Panc1 (cell line): ENCODE data around the gene KRT12. TPM values are rescaled to one million over a fixed set of nuclear protein-coding genes. Genes with fewer than 3 reads are reported as not detected.

Source experiments
- ATAC-seq: fragments of 200-7000 bp; cut with Tn5 transposase; 2 replicates; pipeline ENCODE4 v1.9.1; 2020; ENCODE audit warnings: mild to moderate bottlenecking, moderate library complexity
- BruUV-seq: library from RNA; stranded (reverse); fragments of 400-500 nt; replicated peaks from 2 replicates; lab custom pipeline; 2021; lab: Mats Ljungman, UMichigan
- CTCF ChIA-PET: fragments of 300-600 bp; sonication (Branson Sonifier 250); formaldehyde crosslinking; loops from one replicate; lab custom pipeline; 2022; ENCODE audit warnings: antibody characterized with exemption; lab: Charles Lee
- POLR2A ChIA-PET: fragments of 300-600 bp; sonication (Branson Sonifier 250); formaldehyde crosslinking; loops from one replicate; lab custom pipeline; 2022; ENCODE audit warnings: antibody characterized with exemption; lab: Charles Lee
- DNase-seq: peaks from one replicate; pipeline ENCODE4 v3.0.0-alpha.2; 2010; ENCODE audit warnings: low read depth, low spot score
- H3K27ac ChIP-seq: 2 replicates; pipeline ENCODE4 v1.5.1; 2011; ENCODE audit warnings: mild to moderate bottlenecking, low read length, inconsistent platforms
- H3K27me3 ChIP-seq: fragments of 200-500 bp; sonication (Bioruptor generic); 2 replicates; pipeline ENCODE4 v1.6.0; 2014; ENCODE audit warnings: low read length, inconsistent platforms; ENCODE audit not compliant: control insufficient read depth, insufficient read depth
- H3K36me3 ChIP-seq: fragments of 200-500 bp; sonication (Bioruptor generic); 2 replicates; pipeline ENCODE4 v1.5.1; 2014; ENCODE audit warnings: inconsistent platforms, mild to moderate bottlenecking, low read length, moderate library complexity; ENCODE audit not compliant: control insufficient read depth, insufficient read depth
- H3K4me1 ChIP-seq: 2 replicates; pipeline ENCODE4 v1.5.1; 2011; ENCODE audit warnings: inconsistent platforms, mild to moderate bottlenecking, low read length, moderate library complexity; ENCODE audit not compliant: control insufficient read depth, insufficient read depth
- H3K4me3 ChIP-seq, 2 experiments: 2 replicates each; pipeline ENCODE4 v1.5.1; 2011 to 2012; ENCODE audit warnings: low read depth in 2 of 2, low read length in 2 of 2, mild to moderate bottlenecking in 2 of 2, inconsistent platforms in 1 of 2, moderate library complexity in 1 of 2
- H3K9me3 ChIP-seq: fragments of 200-500 bp; sonication (Bioruptor generic); 2 replicates; pipeline ENCODE4 v1.5.1; 2014; ENCODE audit warnings: low read depth, mild to moderate bottlenecking, inconsistent platforms, low read length, moderate library complexity; ENCODE audit not compliant: control insufficient read depth, insufficient read depth
- POLR2AphosphoS5 ChIP-seq: IDR thresholded peaks from 2 replicates; pipeline ENCODE4 v1.6.1; 2012; ENCODE audit warnings: mild to moderate bottlenecking, low read depth, low read length, moderate library complexity
- SIN3A ChIP-seq: IDR thresholded peaks from 2 replicates; pipeline ENCODE4 v1.6.1; 2012; ENCODE audit warnings: low read depth, mild to moderate bottlenecking, low read length, moderate library complexity, borderline replicate concordance; ENCODE audit not compliant: insufficient read depth
- TCF7L2 ChIP-seq: IDR thresholded peaks from 2 replicates; pipeline ENCODE4 v1.6.1; 2011; ENCODE audit warnings: mild to moderate bottlenecking, low read depth, low read length, inconsistent platforms
- in situ Hi-C: cut with HindIII; loops from 2 replicates; pipeline ENCODE4 v1.10.0; 2016; ENCODE audit warnings: low sequenced_read_pairs, low pct_unique_long_range_greater_than_20kb
- intact Hi-C: fragments of 100-400 bp; cut with micrococcal nuclease; formaldehyde crosslinking; loops from one replicate; pipeline ENCODE4 v1.10.0; 2022; ENCODE audit not compliant: unreplicated experiment
- total RNA-seq: library from RNA; stranded (reverse); gene quantifications from one replicate; pipeline ENCODE4 v1.2.1, GENCODE V29; 2021; ENCODE audit not compliant: unreplicated experiment
- TF ChIP-seq, protein P1 (sequence below): fragments of 450-650 bp; IDR thresholded peaks from 2 replicates; pipeline ENCODE4 v1.5.1; 2017; ENCODE audit warnings: mild to moderate bottlenecking
- TF ChIP-seq, protein P2 (sequence below), 2 experiments: IDR thresholded peaks; 2 replicates each; pipeline ENCODE4 v1.6.1; 2011 to 2012; ENCODE audit warnings: low read depth in 2 of 2, control low read depth in 1 of 2, low read length in 1 of 2, mild to moderate bottlenecking in 1 of 2, moderate library complexity in 1 of 2; ENCODE audit not compliant: insufficient read depth in 1 of 2

The KRT12 gene
- total RNA-seq, 1 experiment from 2014 or later: not detected

DNA sequence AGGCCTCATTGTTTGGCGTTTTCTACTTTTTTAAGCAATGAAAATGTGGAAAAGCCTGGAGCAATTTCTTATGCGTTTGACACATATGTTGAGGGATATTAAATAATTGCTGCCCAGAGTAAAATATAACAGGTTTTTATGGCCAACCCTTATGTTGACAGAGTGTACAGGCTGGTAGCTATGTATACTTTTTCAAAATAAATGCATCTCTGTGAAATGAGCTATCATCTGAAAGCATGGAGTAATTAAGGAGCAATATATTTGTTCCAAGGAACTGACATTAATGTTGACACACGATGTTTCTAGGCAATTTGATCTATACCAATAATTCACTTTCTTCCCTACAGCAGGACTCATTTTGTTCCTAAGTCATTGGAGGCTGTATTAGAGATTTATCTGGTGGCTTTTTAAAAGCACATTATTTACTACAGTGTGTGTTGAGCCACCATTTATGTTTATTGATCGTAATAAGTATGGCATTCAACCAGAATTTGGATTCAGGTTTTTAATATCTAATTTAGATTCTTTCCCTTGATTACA is 30.0 kb upstream of the KRT12 start:
- POLR2A ChIA-PET: no interaction called here
- Histone ChIP-seq H3K4me3 (no peak overlapping the region), H3K36me3 (no peaks in the 10 kb centered on the region), H3K9me3 (no peaks in the 10 kb centered on the region), H3K27ac (no peak overlapping the region), H3K27me3 (no peaks in the 10 kb centered on the region), H3K4me1 (no peaks in the 10 kb centered on the region)
- intact Hi-C loops: no loop called here
- in situ Hi-C loops: no loop called here
- ATAC-seq: no peak
- CTCF ChIA-PET: no interaction called here
- no peak for DNase-seq
- no TSS peak for BruUV-seq
- TF ChIP-seq, protein P1, sequence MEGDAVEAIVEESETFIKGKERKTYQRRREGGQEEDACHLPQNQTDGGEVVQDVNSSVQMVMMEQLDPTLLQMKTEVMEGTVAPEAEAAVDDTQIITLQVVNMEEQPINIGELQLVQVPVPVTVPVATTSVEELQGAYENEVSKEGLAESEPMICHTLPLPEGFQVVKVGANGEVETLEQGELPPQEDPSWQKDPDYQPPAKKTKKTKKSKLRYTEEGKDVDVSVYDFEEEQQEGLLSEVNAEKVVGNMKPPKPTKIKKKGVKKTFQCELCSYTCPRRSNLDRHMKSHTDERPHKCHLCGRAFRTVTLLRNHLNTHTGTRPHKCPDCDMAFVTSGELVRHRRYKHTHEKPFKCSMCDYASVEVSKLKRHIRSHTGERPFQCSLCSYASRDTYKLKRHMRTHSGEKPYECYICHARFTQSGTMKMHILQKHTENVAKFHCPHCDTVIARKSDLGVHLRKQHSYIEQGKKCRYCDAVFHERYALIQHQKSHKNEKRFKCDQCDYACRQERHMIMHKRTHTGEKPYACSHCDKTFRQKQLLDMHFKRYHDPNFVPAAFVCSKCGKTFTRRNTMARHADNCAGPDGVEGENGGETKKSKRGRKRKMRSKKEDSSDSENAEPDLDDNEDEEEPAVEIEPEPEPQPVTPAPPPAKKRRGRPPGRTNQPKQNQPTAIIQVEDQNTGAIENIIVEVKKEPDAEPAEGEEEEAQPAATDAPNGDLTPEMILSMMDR: no peak
- no peak for TF ChIP-seq TCF7L2
- TF ChIP-seq POLR2AphosphoS5: no peak
- TF ChIP-seq, protein P2, sequence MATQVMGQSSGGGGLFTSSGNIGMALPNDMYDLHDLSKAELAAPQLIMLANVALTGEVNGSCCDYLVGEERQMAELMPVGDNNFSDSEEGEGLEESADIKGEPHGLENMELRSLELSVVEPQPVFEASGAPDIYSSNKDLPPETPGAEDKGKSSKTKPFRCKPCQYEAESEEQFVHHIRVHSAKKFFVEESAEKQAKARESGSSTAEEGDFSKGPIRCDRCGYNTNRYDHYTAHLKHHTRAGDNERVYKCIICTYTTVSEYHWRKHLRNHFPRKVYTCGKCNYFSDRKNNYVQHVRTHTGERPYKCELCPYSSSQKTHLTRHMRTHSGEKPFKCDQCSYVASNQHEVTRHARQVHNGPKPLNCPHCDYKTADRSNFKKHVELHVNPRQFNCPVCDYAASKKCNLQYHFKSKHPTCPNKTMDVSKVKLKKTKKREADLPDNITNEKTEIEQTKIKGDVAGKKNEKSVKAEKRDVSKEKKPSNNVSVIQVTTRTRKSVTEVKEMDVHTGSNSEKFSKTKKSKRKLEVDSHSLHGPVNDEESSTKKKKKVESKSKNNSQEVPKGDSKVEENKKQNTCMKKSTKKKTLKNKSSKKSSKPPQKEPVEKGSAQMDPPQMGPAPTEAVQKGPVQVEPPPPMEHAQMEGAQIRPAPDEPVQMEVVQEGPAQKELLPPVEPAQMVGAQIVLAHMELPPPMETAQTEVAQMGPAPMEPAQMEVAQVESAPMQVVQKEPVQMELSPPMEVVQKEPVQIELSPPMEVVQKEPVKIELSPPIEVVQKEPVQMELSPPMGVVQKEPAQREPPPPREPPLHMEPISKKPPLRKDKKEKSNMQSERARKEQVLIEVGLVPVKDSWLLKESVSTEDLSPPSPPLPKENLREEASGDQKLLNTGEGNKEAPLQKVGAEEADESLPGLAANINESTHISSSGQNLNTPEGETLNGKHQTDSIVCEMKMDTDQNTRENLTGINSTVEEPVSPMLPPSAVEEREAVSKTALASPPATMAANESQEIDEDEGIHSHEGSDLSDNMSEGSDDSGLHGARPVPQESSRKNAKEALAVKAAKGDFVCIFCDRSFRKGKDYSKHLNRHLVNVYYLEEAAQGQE (IDR thresholded peaks at IDR 0.05; ENCODE audit: insufficient read depth in 1 of 2, low read depth in 2 of 2, low read length in 1 of 2): no peak
- no peak for TF ChIP-seq SIN3A

DNA sequence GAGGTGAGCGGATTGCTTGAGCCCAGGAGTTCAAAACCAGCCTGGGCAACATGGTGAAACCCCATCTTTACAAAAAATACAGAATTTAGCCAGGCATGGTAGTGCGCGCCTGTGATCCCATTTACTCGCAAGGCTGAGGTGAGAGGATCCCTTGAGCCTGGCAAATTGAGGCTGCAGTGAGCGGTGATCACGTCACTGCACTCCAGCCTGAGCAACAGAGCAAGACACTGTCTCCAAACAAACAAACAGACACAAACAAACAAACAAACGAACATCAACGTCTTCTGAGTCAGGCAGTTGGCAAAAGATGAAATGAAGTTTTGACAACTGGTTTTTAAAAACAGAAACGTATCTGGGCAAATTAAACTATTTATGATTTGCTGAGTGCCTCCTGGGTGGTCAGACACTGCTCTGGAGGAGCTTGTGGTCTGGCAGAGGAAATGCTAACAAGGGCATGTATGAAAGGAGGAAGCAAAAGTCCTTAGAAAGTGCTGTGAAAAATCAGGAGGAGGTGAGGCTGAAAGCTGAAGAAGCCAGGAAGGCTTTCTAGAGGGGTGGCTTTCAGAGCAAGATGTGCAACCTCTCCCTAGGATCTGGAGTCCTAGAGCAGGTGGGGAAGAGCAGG is 28.2 kb upstream of the KRT12 start:
- H3K27me3 ChIP-seq: no peaks in the 10 kb centered on the region
- in situ Hi-C loops (no loop called here), intact Hi-C loops (no loop called here)
- H3K9me3 ChIP-seq: no peaks in the 10 kb centered on the region
- ChIA-PET CTCF (interaction anchor here (0.7 to 1.0 kb wide), 2 partner anchors 11 to 431 kb away, joined by 3 read pairs; partner anchors contain the start of gene KRT20), POLR2A (no interaction called here)
- no peaks in the 10 kb centered on the region for H3K36me3 ChIP-seq
- ATAC-seq (peak; percentile 77), DNase-seq (no peak)
- TF ChIP-seq SIN3A (no peak), TCF7L2 (no peak), POLR2AphosphoS5 (no peak)
- TF ChIP-seq, protein P2 (IDR thresholded peaks at IDR 0.05; ENCODE audit: insufficient read depth in 1 of 2, low read depth in 2 of 2, low read length in 1 of 2): no peak
- TF ChIP-seq, protein P1: no peak
- no TSS peak for BruUV-seq
- no peak overlapping the region for H3K27ac ChIP-seq
- H3K4me1 ChIP-seq: no peaks in the 10 kb centered on the region
- H3K4me3 ChIP-seq: no peak overlapping the region
